NCI-H524 treated with DMSO at 0.1 percent for 48 hours (cell line): ENCODE measurements around the gene PVALEF.
A peak's percentile ranks its signal among the peaks of the same experiment; 100 is the strongest.

ENCODE experiments used
- DNase-seq: peaks from one replicate; lab custom pipeline; 2025; lab: John Stamatoyannopoulos, UW

The PVALEF gene

GRCh38 chr17:81128774-81129173, 36.5 kb upstream of the PVALEF start:
- DNase-seq: no peak

GRCh38 chr17:81129289-81129688, 36.0 kb upstream of the PVALEF start:
- no peak for DNase-seq

GRCh38 chr17:81129711-81130367, 35.5 kb upstream of the PVALEF start:
- no peak for DNase-seq

GRCh38 chr17:81130385-81131361, 34.6 kb upstream of the PVALEF start:
- DNase-seq: no peak

- no peak for DNase-seq
Observed at GRCh38 chr17:81131486-81132196, 33.7 kb upstream of the PVALEF start.

- DNase-seq: no peak
Observed at GRCh38 chr17:81132197-81132540, 33.1 kb upstream of the PVALEF start.

GRCh38 chr17:81132770-81133723, 32.3 kb upstream of the PVALEF start:
- DNase-seq: no peak

- no peak for DNase-seq
Observed at GRCh38 chr17:81134064-81134781, 31.1 kb upstream of the PVALEF start.

GRCh38 chr17:81135505-81136278, 29.6 kb upstream of the PVALEF start:
- peak; percentile 96 for DNase-seq

GRCh38 chr17:81136366-81136765, 28.9 kb upstream of the PVALEF start:
- no peak for DNase-seq

- no peak for DNase-seq
Observed at GRCh38 chr17:81137248-81137647, 28.1 kb upstream of the PVALEF start.

- no peak for DNase-seq
Observed at GRCh38 chr17:81138083-81138482, 27.2 kb upstream of the PVALEF start.

GRCh38 chr17:81138500-81138899, 26.8 kb upstream of the PVALEF start:
- no peak for DNase-seq

GRCh38 chr17:81139428-81139827, 25.9 kb upstream of the PVALEF start:
- no peak for DNase-seq

- no peak for DNase-seq
Observed at GRCh38 chr17:81140018-81140417, 25.3 kb upstream of the PVALEF start.

GRCh38 chr17:81140695-81141094, 24.6 kb upstream of the PVALEF start:
- no peak for DNase-seq

- DNase-seq: peak; percentile 46
Observed at GRCh38 chr17:81142301-81143199, 22.8 kb upstream of the PVALEF start.

GRCh38 chr17:81143200-81143527, 22.1 kb upstream of the PVALEF start:
- DNase-seq: no peak
